Measurements from ENCODE around the gene NAV3.

NAV3 gene

GRCh38 chr12:77830583-77831351 is at the start of gene NAV3:
Gene NAV3 (plus strand): TSS chr12:77830894. CDS start chr12:77831462, 568 bp downstream.
- peak; percentile 13 for DNase-seq (ENCODE audit: low spot score)

- DNase-seq (ENCODE audit: low spot score) = no peak
Observed at GRCh38 chr12:77782034-77782433, 48.7 kb upstream of the NAV3 start.

- DNase-seq (ENCODE audit: low spot score) = no peak
Observed at GRCh38 chr12:77782766-77783165, 47.9 kb upstream of the NAV3 start.

GRCh38 chr12:77785211-77785610 is 45.5 kb upstream of the NAV3 start:
- DNase-seq (ENCODE audit: low spot score) = no peak

GRCh38 chr12:77786675-77787074 is 44.0 kb upstream of the NAV3 start:
- DNase-seq (ENCODE audit: low spot score) = no peak

- DNase-seq (ENCODE audit: low spot score) = no peak
Observed at GRCh38 chr12:77788231-77789168, 42.2 kb upstream of the NAV3 start.

GRCh38 chr12:77795699-77796098 is 35.0 kb upstream of the NAV3 start:
- no peak for DNase-seq (ENCODE audit: low spot score)

- DNase-seq (ENCODE audit: low spot score) = no peak
Observed at GRCh38 chr12:77796775-77797174, 33.9 kb upstream of the NAV3 start.

GRCh38 chr12:77800501-77800900 is 30.2 kb upstream of the NAV3 start:
- DNase-seq (ENCODE audit: low spot score) = no peak

- no peak for DNase-seq (ENCODE audit: low spot score)
Observed at GRCh38 chr12:77808534-77808933, 22.2 kb upstream of the NAV3 start.

- DNase-seq (ENCODE audit: low spot score) = no peak
Observed at GRCh38 chr12:77813558-77813957, 17.1 kb upstream of the NAV3 start.

GRCh38 chr12:77814386-77814785 is 16.3 kb upstream of the NAV3 start:
- DNase-seq (ENCODE audit: low spot score) = no peak

GRCh38 chr12:77816196-77816595 is 14.5 kb upstream of the NAV3 start:
- peak; percentile 21 for DNase-seq (ENCODE audit: low spot score)

GRCh38 chr12:77817276-77817675 is 13.4 kb upstream of the NAV3 start:
- no peak for DNase-seq (ENCODE audit: low spot score)

- DNase-seq (ENCODE audit: low spot score) = no peak
Observed at GRCh38 chr12:77818351-77818750, 12.3 kb upstream of the NAV3 start.

GRCh38 chr12:77821699-77822203 is 8.9 kb upstream of the NAV3 start:
- no peak for DNase-seq (ENCODE audit: low spot score)

GRCh38 chr12:77833329-77833728 is 2.6 kb downstream of the NAV3 start:
- peak; percentile 38 for DNase-seq (ENCODE audit: low spot score)

GRCh38 chr12:77834618-77835017 is 3.9 kb downstream of the NAV3 start:
- no peak for DNase-seq (ENCODE audit: low spot score)

- DNase-seq (ENCODE audit: low spot score) = no peak
Observed at GRCh38 chr12:77835969-77836368, 5.3 kb downstream of the NAV3 start.

- DNase-seq (ENCODE audit: low spot score) = peak; percentile 40
Observed at GRCh38 chr12:77837876-77838291, 7.2 kb downstream of the NAV3 start.

GRCh38 chr12:77841521-77841920 is 10.8 kb downstream of the NAV3 start:
- no peak for DNase-seq (ENCODE audit: low spot score)

GRCh38 chr12:77842430-77842829 is 11.7 kb downstream of the NAV3 start:
- DNase-seq (ENCODE audit: low spot score) = no peak

- DNase-seq (ENCODE audit: low spot score) = no peak
Observed at GRCh38 chr12:77845831-77846230, 15.1 kb downstream of the NAV3 start.

All from globus pallidus (tissue), 1 donor.